Measurements from ENCODE around the gene ZNF628. TPM values are rescaled to one million over a fixed set of nuclear protein-coding genes. Genes with fewer than 3 reads are reported as not detected.

The ZNF628 gene
- total and polyA plus RNA-seq, 2 of the 4 experiments (the other 2 are of a cell fraction): 0.18 to 1.9 TPM

GRCh38 chr19:55526216-55527196 lies 50.1 kb downstream of the ZNF628 start:
- Histone ChIP-seq H4K91ac (ENCODE audit: insufficient read depth, low read depth, low read length) (no peak overlapping the region), H4K8ac (ENCODE audit: low read depth in 2 of 2, low read length in 2 of 2) (peak overlapping the region in 1 of 2 experiments; percentile 11; a peak in 1 of 4 replicates), H3K14ac (replicated peaks; ENCODE audit: low read depth, low read length) (0 out of 2 replicates have a peak overlapping the region, but pooled peaks have one; percentile 6), H3K56ac (ENCODE audit: extremely low read depth, insufficient read depth, low read length) (no peak overlapping the region), H4K5ac (ENCODE audit: low read depth, low read length) (no peak overlapping the region), H2BK20ac (ENCODE audit: low read depth, low read length) (no peak overlapping the region), H3K27ac (ENCODE audit: insufficient read depth, low read length) (no peak overlapping the region), H2BK120ac (ENCODE audit: low read depth, low read length) (no peak overlapping the region), H3K4me2 (ENCODE audit: low read depth, low read length) (peak overlapping the region; percentile 13; the same call in 1 of the 2 replicates), H3K4me3 (ENCODE audit: insufficient read depth, low read depth, low read length) (no peak overlapping the region), H3K9me1 (ENCODE audit: insufficient read depth, low read length) (peaks cover 14% of the 10 kb centered on the region), H3K36me3 (ENCODE audit: control insufficient read depth, insufficient read depth, low read length) (no peaks in the 10 kb centered on the region), H3K9me3 (ENCODE audit: control insufficient read depth, insufficient read depth, low read length) (no peaks in the 10 kb centered on the region), H2AFZ (replicated peaks; ENCODE audit: low read length, poor library complexity) (peak overlapping the region; percentile 77), H2BK5ac (ENCODE audit: low read depth, low read length, poor library complexity, severe bottlenecking) (no peak overlapping the region), H2BK15ac (ENCODE audit: low read depth, low read length) (no peak overlapping the region), H3K18ac (ENCODE audit: low read depth, low read length) (no peak overlapping the region), H2AK9ac (replicated peaks; ENCODE audit: low read depth, low read length, poor library complexity) (peak overlapping the region; percentile 80), H3K79me1 (ENCODE audit: low read depth in 1 of 2, low read length in 2 of 2) (0 out of 4 replicates have a peak, but pooled peaks cover 0 to 4% of the 10 kb centered on the region in 2 experiments), H3K23ac (ENCODE audit: low read depth, low read length) (peak overlapping the region; percentile 2), H3K9ac (ENCODE audit: low read depth, low read length) (no peak overlapping the region), H3K4me1 (ENCODE audit: control insufficient read depth, insufficient read depth, low read length) (peaks cover 5% of the 10 kb centered on the region), H2AK5ac (ENCODE audit: low read depth, low read length) (peak overlapping the region; percentile 35; the same call in 1 of the 2 replicates), H3K27me3 (ENCODE audit: control insufficient read depth, insufficient read depth, low read length) (no peaks in the 10 kb centered on the region), H4K20me1 (ENCODE audit: insufficient read depth, low read length) (no peaks in the 10 kb centered on the region), H3K4ac (ENCODE audit: low read depth, low read length) (no peak overlapping the region)
- 43% methylated on average over 17 of the region's 35 CpGs; no CpG with 5 or more reads in 1 of the 2 experiments for WGBS, 2 experiments (ENCODE audit: extremely low coverage in 2 of 2, insufficient read length in 1 of 2)
- intact Hi-C loops (cut with micrococcal nuclease): no loop called here
- ATAC-seq (ENCODE audit: low read depth) (peak; percentile 80), DNase-seq (peak; percentile 87)
- in situ Hi-C loops (cut with MboI; ENCODE audit: low sequenced_read_pairs): no loop called here
- dilution Hi-C loops (cut with HindIII; ENCODE audit: low sequenced_read_pairs, unreplicated experiment): no loop called here
- TF ChIP-seq MAZ (IDR thresholded peaks at IDR 0.05; ENCODE audit: borderline replicate concordance, low read depth, low read length) (peak; percentile 56; the same call in 1 of the 2 replicates), USF2 (IDR thresholded peaks at IDR 0.05; ENCODE audit: low read depth, low read length) (no peak), CHD1 (IDR thresholded peaks at IDR 0.05; ENCODE audit: low read depth, low read length) (no peak), CEBPB (IDR thresholded peaks at IDR 0.05; ENCODE audit: low read depth, low read length) (0 out of 2 replicates have a peak, but pooled peaks have one; percentile 3), CTCF (conservative IDR thresholded peaks at IDR 0.05; ENCODE audit: low read depth, low read length) (no peak), RAD21 (IDR thresholded peaks at IDR 0.05; ENCODE audit: low read length) (0 out of 2 replicates have a peak, but pooled peaks have one; percentile 4), BHLHE40 (IDR thresholded peaks at IDR 0.05; ENCODE audit: low read depth, low read length) (peak; percentile 63; the same call in 1 of the 2 replicates), RCOR1 (IDR thresholded peaks at IDR 0.05; ENCODE audit: insufficient replicate concordance, low read length) (no peak), RFX5 (IDR thresholded peaks at IDR 0.05; ENCODE audit: low read depth, low read length) (no peak)
- CTCF ChIA-PET: interaction anchor here (0.6 to 1.2 kb wide), 2 partner anchors 23 to 44 kb away, joined by 3 read pairs; no protein-coding TSS in a partner anchor
- POLR2A ChIA-PET (ENCODE audit: unreplicated experiment): interaction anchor here (0.6 kb wide), 1 partner anchor 57 kb away, joined by 5 read pairs; no protein-coding TSS in a partner anchor
- BruUV-seq (replicated peaks): no TSS peak
